ENCODE data around the gene SKI. TPM values are rescaled to one million over a fixed set of nuclear protein-coding genes. Genes with fewer than 3 reads are reported as not detected.

The SKI gene
- total RNA-seq, 2 donors from 2014 or later = 16.5 to 42.7 TPM

DNA sequence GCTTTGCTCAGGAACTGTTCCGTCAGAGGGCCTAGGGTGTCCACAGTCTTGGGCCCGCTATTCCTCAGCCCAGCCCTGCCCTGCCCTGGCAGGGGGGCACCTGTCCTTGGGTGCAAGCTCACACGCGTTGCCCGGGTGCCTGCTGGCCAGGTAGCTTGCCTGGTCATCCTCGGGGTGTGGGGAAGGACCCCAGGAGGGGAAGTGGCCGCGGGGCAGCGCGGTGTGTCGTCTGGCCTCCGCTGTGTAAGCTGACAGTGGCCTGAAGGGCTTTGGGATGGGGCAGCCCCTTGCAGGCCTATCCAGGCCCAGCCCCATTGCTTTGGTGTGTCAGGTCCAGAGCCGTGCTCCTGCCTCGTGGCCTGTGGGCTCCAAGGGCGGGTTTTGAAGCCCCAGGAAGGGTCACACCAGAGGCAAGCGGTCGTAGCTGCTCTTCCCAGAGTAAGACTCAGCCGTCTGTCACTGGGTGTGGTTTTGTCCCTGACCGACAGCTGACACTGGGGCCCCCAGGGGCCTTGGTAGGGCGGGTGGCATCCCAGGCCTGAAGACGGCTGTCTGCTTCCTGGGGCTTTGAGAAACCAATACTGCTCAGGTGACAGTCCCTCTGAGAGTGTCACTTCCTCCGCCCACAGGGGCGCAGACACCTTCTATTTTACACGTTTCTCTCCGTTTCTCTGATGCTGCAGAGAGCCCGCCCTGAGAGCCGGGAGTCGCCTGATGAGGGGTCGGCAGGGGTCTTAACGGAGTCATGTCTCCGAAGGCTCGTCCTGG is 72.1 kb downstream of the SKI start:
- Mint-ChIP-seq H3K36me3 (no peaks in the 10 kb centered on the region), H3K4me3 (peak overlapping the region; percentile 78), H3K9me3 (no peaks in the 10 kb centered on the region), H3K27me3 (no peaks in the 10 kb centered on the region), H3K27ac (peak overlapping the region; percentile 78 to 83), H3K4me1 (ENCODE audit: low read depth in 2 of 2) (peaks cover 30 to 39% of the 10 kb centered on the region in 2 donors)
- ATAC-seq (peak; percentile 82 to 84), DNase-seq (ENCODE audit: low spot score) (peak; percentile 87)

DNA sequence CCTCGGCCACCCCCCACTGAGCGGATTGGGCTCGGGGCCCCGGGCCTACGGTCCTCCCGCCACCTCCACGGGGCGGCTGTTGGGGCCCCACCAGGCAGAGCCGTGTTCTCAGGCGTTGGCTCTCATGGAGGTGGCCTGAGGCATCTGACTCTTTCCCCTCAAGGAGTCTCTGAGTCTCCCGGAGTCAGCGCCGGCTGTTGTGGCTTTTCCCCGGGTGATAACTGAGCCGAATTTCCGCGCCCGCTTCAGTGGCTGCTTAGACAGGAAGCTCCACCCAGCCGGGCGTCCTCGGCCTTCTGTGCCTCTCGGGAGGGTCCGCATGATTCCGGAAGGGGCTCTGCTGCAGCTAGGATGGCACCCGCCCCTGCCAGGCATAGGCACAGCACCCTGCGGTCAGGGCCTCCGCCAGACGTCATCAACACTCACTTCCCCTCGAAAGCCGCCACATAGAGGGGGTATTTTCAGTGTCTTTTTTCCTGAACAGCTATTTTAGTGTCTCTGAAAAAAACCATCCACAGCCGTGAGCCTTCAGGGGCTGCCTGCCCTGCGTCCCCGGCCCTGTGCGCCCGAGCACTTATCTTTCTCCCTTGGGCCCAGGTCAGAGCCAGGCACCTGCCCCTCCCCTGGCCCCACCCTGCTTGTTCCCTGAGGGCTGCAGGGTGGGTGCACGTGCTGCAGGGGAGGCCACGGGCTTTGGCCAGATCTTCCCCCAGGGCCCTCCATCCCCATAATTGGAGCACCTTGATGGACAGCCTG is 72.9 kb downstream of the SKI start:
- no peaks in the 10 kb centered on the region for H3K9me3 Mint-ChIP-seq
- no peaks in the 10 kb centered on the region for H3K36me3 Mint-ChIP-seq
- peak overlapping the region; percentile 78 to 83 for H3K27ac Mint-ChIP-seq
- H3K4me3 Mint-ChIP-seq = peak overlapping the region; percentile 78
- peaks cover 30 to 43% of the 10 kb centered on the region in 2 donors for H3K4me1 Mint-ChIP-seq (ENCODE audit: low read depth in 2 of 2)
- ATAC-seq = peak; percentile 86 to 87
- H3K27me3 Mint-ChIP-seq = no peaks in the 10 kb centered on the region
- DNase-seq (ENCODE audit: low spot score) = peak; percentile 91

GRCh38 chr1:2301607-2302291 is 73.6 kb downstream of the SKI start:
- Mint-ChIP-seq H3K4me1 (ENCODE audit: low read depth in 2 of 2) (peaks cover 25 to 38% of the 10 kb centered on the region in 2 donors), H3K4me3 (peak overlapping the region; percentile 78), H3K27me3 (no peaks in the 10 kb centered on the region), H3K27ac (peak overlapping the region; percentile 78 to 83), H3K36me3 (no peaks in the 10 kb centered on the region), H3K9me3 (no peaks in the 10 kb centered on the region)
- ATAC-seq (no peak), DNase-seq (ENCODE audit: low spot score) (no peak)

- Mint-ChIP-seq H3K4me1 (ENCODE audit: low read depth in 2 of 2) (peaks cover 21 to 38% of the 10 kb centered on the region in 2 donors), H3K27ac (no peak overlapping the region), H3K27me3 (no peaks in the 10 kb centered on the region), H3K36me3 (no peaks in the 10 kb centered on the region), H3K4me3 (no peak overlapping the region), H3K9me3 (no peaks in the 10 kb centered on the region)
- DNase-seq (ENCODE audit: low spot score) (no peak), ATAC-seq (no peak)
Measured at GRCh38 chr1:2302292-2302925, 74.3 kb downstream of the SKI start.

DNA sequence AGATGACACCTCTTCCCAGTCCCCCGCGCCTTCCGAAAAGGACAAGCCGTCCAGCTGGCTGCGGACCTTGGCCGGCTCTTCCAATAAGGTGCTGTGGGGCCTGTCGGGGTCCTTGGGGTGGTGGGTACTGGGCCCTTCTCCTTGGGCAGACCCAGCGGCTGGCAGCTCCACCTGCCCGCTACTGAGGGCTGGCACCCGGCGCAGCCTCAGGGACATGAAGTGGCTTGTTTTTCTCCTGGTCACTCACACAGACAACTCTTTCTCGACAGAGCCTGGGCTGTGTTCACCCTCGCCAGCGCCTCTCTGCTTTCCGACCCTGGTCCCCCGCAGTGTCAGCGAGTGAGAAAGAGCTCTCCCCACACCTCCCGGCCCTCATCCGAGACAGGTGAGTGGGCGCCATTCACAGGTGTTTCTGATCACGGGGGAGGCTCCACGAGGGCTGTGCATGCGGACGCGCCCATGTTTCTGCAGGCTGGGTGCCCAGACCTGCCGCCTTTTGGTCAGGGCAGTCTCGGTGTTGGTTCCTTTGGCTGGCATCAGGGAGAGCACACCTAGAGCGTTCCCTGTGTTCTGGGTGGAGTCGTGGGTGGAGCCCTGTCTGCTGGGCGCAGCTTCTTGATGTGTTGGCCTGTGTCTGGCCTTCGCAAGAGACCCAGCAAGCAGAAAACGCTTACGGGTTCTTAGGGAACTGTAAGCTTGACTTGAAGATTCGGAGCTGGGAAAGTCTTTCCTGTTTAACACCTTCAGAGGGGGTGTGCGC is 75.1 kb downstream of the SKI start:
- Mint-ChIP-seq H3K36me3 (peaks cover 7% of the 10 kb centered on the region), H3K4me3 (no peak overlapping the region), H3K9me3 (no peaks in the 10 kb centered on the region), H3K27me3 (no peaks in the 10 kb centered on the region), H3K4me1 (ENCODE audit: low read depth in 2 of 2) (peaks cover 21 to 38% of the 10 kb centered on the region in 2 donors), H3K27ac (no peak overlapping the region)
- DNase-seq (ENCODE audit: low spot score) = no peak
- ATAC-seq = no peak

GRCh38 chr1:2303781-2304180 is 75.7 kb downstream of the SKI start:
- no peaks in the 10 kb centered on the region for H3K27me3 Mint-ChIP-seq
- DNase-seq (ENCODE audit: low spot score) (no peak), ATAC-seq (no peak)
- H3K27ac Mint-ChIP-seq = no peak overlapping the region
- peaks cover 10% of the 10 kb centered on the region for H3K36me3 Mint-ChIP-seq
- H3K4me3 Mint-ChIP-seq = no peak overlapping the region
- H3K4me1 Mint-ChIP-seq (ENCODE audit: low read depth in 2 of 2) = peaks cover 16 to 33% of the 10 kb centered on the region in 2 donors
- H3K9me3 Mint-ChIP-seq = no peaks in the 10 kb centered on the region

DNA sequence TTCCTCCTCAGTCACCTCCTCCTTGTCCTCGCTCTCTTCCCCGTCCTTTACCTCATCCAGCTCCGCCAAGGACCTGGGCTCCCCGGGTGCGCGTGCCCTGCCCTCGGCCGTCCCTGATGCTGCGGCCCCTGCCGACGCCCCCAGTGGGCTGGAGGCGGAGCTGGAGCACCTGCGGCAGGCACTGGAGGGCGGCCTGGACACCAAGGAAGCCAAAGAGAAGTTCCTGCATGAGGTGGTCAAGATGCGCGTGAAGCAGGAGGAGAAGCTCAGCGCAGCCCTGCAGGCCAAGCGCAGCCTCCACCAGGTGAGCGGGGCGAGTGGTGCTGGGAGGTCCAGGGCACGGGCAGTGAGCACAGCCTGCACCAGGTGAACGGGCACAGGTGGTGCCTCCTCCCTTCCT is 76.2 kb downstream of the SKI start:
- Mint-ChIP-seq H3K27ac (no peak overlapping the region), H3K9me3 (no peaks in the 10 kb centered on the region), H3K36me3 (peaks cover 10% of the 10 kb centered on the region), H3K4me3 (no peak overlapping the region), H3K27me3 (no peaks in the 10 kb centered on the region), H3K4me1 (ENCODE audit: low read depth in 2 of 2) (peaks cover 13 to 30% of the 10 kb centered on the region in 2 donors)
- DNase-seq (ENCODE audit: low spot score) (no peak), ATAC-seq (no peak)

- Mint-ChIP-seq H3K4me3 (peak overlapping the region; percentile 12), H3K27ac (peak overlapping the region in 1 of 2 donors; percentile 12), H3K4me1 (ENCODE audit: low read depth in 2 of 2) (peaks cover 10 to 27% of the 10 kb centered on the region in 2 donors), H3K36me3 (peaks cover 10% of the 10 kb centered on the region), H3K9me3 (no peaks in the 10 kb centered on the region), H3K27me3 (no peaks in the 10 kb centered on the region)
- DNase-seq (ENCODE audit: low spot score) (peak; percentile 80), ATAC-seq (peak in 1 of 2 donors; percentile 70)
Measured at GRCh38 chr1:2304921-2305681, 77.0 kb downstream of the SKI start.

- DNase-seq (ENCODE audit: low spot score) (no peak), ATAC-seq (no peak)
- H3K4me1 Mint-ChIP-seq (ENCODE audit: low read depth in 2 of 2) = peaks cover 5 to 17% of the 10 kb centered on the region in 2 donors
- H3K27me3 Mint-ChIP-seq = no peaks in the 10 kb centered on the region
- H3K4me3 Mint-ChIP-seq = no peak overlapping the region
- no peaks in the 10 kb centered on the region for H3K9me3 Mint-ChIP-seq
- no peak overlapping the region for H3K27ac Mint-ChIP-seq
- peaks cover 10% of the 10 kb centered on the region for H3K36me3 Mint-ChIP-seq
Measured at GRCh38 chr1:2306151-2306978, 78.2 kb downstream of the SKI start.

GRCh38 chr1:2307064-2307605 is 79.0 kb downstream of the SKI start:
- Mint-ChIP-seq H3K27ac (no peak overlapping the region), H3K4me3 (no peak overlapping the region), H3K9me3 (no peaks in the 10 kb centered on the region), H3K36me3 (peaks cover 10% of the 10 kb centered on the region), H3K4me1 (ENCODE audit: low read depth in 2 of 2) (peaks cover 0 to 14% of the 10 kb centered on the region in 2 donors), H3K27me3 (no peaks in the 10 kb centered on the region)
- ATAC-seq (no peak), DNase-seq (ENCODE audit: low spot score) (no peak)

DNA sequence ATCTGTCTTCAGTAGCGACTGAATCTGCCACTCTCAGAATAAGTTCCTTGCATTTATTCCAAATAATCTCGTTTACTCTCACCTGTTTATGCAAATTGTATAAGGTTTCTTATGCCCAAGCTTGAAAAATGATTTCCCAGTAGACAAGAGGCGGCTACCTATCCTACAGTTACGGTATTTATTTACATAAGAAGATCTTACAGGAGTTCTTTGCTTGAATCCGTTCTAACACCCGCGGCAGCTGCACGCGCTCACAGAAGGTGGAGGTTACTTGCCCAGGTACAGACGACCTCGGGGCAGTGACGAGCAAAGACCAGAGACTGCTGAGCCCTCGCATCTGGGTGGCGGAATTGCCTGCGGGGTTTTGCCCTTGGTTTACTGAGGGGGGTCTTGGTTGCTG is 79.9 kb downstream of the SKI start:
- no peak overlapping the region for H3K27ac Mint-ChIP-seq
- no peak for DNase-seq (ENCODE audit: low spot score)

More for the DNA sequence above, 79.9 kb downstream of the SKI start:
- Mint-ChIP-seq H3K9me3 (no peaks in the 10 kb centered on the region), H3K4me1 (ENCODE audit: low read depth in 2 of 2) (peaks cover 0 to 11% of the 10 kb centered on the region in 2 donors), H3K4me3 (no peak overlapping the region), H3K27me3 (no peaks in the 10 kb centered on the region), H3K36me3 (peaks cover 10% of the 10 kb centered on the region)
- no peak for ATAC-seq

All from natural killer cell treated with Interleukin-12 subunit alpha and Interleukin-12 subunit beta and Interleukin-15 and Interleukin-18, amount 100 ng/mL, for 72 hours (primary cell).